C4-2B (cell line): Measurements from ENCODE around the gene FAM120B.
"Not testable (repeated sequence)": the region's sequence is repeated elsewhere in the genome, so short reads cannot be mapped to it uniquely, and the experiment has no call there.

Experiments
- H3K27ac ChIP-seq: fragments of 450-650 bp; 2 replicates; pipeline ENCODE4 v1.5.1; 2017
- ZFX ChIP-seq: fragments of 450-650 bp; IDR thresholded peaks from 2 replicates; pipeline ENCODE4 v1.6.1; 2017
- TF ChIP-seq, protein P1 (sequence below): fragments of 450-650 bp; conservative IDR thresholded peaks from 2 replicates; pipeline ENCODE4 v1.5.1; 2017; ENCODE audit warnings: mild to moderate bottlenecking

FAM120B gene

DNA sequence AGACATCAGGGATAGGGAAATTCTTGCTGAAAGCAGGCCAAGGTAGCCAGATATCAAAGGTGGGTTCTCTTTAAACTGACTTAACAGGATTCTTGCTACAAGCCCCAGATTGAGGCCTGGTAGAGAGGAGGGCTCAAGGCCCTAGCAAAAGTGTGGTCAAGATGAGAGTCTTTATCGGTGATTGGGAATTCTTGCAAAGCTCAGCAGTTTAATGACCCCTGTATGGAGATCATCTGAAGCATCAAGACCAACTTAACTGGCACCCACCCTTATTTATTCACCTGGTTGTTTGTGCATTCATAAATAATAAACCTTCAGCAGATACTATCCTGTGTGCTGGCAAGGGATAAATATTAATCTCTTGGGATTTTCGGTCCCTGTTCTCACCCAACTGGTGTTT, 6.3 kb downstream of the FAM120B start:
- TF ChIP-seq ZFX = no peak
- TF ChIP-seq, protein P1, sequence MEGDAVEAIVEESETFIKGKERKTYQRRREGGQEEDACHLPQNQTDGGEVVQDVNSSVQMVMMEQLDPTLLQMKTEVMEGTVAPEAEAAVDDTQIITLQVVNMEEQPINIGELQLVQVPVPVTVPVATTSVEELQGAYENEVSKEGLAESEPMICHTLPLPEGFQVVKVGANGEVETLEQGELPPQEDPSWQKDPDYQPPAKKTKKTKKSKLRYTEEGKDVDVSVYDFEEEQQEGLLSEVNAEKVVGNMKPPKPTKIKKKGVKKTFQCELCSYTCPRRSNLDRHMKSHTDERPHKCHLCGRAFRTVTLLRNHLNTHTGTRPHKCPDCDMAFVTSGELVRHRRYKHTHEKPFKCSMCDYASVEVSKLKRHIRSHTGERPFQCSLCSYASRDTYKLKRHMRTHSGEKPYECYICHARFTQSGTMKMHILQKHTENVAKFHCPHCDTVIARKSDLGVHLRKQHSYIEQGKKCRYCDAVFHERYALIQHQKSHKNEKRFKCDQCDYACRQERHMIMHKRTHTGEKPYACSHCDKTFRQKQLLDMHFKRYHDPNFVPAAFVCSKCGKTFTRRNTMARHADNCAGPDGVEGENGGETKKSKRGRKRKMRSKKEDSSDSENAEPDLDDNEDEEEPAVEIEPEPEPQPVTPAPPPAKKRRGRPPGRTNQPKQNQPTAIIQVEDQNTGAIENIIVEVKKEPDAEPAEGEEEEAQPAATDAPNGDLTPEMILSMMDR = no peak
- no peak overlapping the region for H3K27ac ChIP-seq

DNA sequence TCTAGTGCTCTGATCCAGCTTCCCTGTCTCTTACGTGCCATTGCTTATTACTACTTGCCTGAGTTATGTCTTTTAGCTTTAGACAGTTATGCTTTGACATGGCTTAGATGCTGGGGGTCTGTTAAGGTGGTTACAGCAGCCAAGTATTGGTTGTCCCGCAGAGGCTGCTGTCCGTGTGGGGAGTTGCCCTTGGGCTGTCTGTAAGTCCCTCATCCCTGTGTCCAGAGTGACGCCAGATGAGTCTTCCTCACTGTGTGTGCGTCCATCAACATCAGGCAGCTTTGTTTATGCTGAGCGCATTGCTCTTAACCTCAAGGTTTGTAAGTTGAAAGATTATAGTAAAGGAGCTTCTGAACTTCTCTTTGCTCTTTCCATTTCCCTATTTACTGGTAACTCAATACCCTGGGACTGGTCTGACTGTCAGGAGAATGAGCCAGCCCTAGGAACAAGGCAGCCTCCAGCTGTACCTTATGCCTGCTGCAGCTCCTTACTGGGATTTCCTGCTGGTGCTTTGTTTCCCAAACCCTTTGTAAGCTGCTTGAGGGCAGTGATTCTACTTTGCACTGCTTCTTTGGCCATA, 7.2 kb downstream of the FAM120B start:
- no peak overlapping the region for H3K27ac ChIP-seq
- TF ChIP-seq, protein P1 = no peak
- no peak for TF ChIP-seq ZFX

DNA sequence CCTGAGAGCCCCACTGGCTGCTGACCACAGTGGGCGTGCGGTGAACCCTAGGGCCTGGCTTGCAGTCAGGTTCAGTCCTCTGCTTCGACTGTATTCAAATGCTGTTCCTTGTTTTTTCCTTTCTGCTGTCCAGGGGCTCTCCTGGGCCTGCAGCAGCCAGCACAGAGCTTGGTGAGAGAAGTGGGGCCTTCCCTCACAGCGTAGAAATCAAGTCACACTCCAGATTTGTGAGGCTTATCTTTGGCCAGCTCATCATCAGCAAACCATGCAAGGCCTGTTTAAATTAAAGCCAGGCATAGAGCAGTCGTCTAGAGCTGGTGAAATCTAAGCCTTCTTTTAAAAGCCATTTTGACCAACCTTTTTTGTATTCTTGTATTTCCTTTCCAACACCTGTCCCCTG, 8.4 kb downstream of the FAM120B start:
- no peak overlapping the region for H3K27ac ChIP-seq

DNA sequence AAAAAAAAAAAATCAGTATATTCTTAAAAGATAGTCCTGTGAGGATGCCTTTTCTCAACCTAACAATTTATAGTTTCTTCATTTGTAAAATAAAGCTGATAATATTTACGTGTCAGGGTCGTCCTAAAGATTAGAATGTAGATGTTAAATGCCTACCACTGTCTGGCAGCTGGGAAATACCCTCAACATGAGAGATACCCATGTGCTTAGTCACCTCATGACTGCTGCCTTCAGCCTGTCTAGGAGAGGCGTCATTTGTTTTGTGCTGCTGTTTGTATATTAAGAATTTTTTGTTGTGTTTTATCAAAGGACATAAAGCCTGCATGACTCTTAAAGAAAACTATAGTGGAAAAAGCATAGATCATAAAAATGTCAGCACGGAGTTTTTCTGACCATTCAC, 9.5 kb downstream of the FAM120B start:
- no peak for TF ChIP-seq ZFX
- no peak overlapping the region for H3K27ac ChIP-seq

More for the DNA sequence above, 8.4 kb downstream of the FAM120B start:
- TF ChIP-seq, protein P1 = no peak
- no peak for TF ChIP-seq ZFX

DNA sequence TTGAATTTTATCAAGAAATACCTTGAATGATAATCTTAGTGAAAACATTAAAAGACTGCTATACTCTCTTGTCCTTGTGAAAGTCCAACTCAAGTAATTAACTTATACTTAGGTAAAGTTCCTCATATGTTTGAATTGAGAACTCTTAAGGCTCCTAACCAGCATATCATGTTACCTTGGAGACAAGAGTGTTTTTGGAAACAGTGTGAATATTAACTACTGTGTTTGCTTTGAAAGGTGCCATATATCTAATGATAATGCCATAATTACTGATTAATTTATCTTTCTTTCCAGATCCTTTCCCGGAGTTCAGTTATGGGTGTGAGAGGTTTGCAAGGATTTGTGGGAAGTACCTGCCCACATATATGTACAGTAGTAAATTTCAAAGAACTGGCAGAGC, 10.5 kb downstream of the FAM120B start:
- no peak for TF ChIP-seq ZFX
- TF ChIP-seq, protein P1 = no peak

DNA sequence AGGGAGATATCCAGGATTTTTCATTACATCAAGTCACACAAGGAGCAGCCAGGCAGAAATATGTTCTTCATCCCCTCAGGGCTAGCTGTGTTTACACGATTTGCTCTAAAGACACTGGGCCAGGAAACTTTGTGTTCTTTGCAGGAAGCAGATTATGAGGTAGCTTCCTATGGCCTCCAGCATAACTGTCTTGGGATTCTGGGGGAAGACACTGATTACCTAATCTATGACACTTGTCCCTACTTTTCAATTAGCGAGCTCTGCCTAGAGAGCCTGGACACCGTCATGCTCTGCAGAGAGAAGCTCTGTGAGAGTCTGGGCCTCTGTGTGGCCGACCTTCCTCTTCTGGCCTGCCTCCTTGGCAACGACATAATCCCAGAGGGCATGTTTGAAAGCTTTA, 11.2 kb downstream of the FAM120B start:
- H3K27ac ChIP-seq = no peak overlapping the region
- TF ChIP-seq ZFX = no peak
- TF ChIP-seq, protein P1 = no peak

More for the DNA sequence above, 10.5 kb downstream of the FAM120B start:
- H3K27ac ChIP-seq = no peak overlapping the region

DNA sequence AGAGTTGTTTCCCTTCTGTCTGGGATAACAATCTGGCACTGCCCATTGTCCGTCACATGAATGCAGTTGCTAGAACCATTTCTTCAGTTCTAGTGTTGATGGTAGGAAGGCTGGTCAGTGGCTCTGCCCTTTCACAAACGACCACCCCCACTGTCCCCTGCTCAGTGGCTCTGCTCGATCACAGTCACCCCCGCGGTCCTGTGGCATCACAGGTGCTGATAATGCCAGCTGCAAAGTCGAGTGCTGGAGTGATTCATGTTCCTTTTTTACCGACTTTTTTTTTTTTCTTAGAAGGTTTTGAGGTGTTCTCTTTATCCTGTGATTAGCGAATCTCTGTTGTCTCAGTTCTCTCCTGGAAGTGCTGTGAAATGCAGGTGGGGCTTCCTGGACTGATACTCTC, 22.8 kb downstream of the FAM120B start:
- no peak for TF ChIP-seq ZFX
- TF ChIP-seq, protein P1 = no peak
- H3K27ac ChIP-seq = no peak overlapping the region

DNA sequence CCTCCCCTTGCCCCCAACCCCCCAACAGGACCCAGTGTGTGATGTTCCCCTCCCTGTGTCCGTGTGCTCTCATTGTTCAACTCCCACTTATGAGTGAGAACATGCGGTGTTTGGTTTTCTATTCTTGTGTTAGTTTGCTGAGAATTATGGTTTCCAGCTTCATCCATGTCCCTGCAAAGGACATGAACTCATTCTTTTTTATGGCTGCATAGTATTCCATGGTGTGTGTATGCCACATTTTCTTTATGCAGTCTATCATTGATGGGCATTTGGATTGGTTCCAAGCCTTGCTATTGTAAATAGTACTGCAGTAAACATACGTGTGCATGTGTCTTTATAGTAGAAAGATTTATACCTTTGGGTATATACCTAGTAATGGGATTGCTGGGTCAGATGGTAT, 28.6 kb downstream of the FAM120B start:
- not testable (repeated sequence) for H3K27ac ChIP-seq
